ENCODE data around the gene SLC44A5.
"Not testable (repeated sequence)": the region's sequence is repeated elsewhere in the genome, so short reads cannot be mapped to it uniquely, and the experiment has no call there.

Gene SLC44A5

GRCh38 chr1:75354267-75354666 lies 256.6 kb downstream of the SLC44A5 start:
- not testable (repeated sequence) for DNase-seq

DNA sequence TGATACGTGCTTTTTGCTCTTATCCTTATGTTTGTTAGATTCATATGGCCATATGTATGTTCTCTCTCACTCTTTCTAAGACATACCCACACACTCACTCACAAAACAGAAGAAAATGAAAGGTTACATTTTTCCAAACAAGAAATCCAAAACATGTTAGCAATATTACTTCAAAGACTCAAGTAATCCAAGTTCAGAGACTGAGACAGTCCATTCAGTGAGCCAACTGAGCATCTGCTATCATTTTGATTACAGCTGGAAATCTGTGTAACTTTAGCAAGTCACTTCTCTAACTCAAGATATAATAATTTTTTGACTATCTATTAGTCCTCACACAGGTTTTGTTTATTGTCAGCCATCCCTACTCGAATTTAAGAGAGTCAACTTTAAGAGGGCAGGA lies 257.9 kb downstream of the SLC44A5 start:
- no peak for DNase-seq

DNA sequence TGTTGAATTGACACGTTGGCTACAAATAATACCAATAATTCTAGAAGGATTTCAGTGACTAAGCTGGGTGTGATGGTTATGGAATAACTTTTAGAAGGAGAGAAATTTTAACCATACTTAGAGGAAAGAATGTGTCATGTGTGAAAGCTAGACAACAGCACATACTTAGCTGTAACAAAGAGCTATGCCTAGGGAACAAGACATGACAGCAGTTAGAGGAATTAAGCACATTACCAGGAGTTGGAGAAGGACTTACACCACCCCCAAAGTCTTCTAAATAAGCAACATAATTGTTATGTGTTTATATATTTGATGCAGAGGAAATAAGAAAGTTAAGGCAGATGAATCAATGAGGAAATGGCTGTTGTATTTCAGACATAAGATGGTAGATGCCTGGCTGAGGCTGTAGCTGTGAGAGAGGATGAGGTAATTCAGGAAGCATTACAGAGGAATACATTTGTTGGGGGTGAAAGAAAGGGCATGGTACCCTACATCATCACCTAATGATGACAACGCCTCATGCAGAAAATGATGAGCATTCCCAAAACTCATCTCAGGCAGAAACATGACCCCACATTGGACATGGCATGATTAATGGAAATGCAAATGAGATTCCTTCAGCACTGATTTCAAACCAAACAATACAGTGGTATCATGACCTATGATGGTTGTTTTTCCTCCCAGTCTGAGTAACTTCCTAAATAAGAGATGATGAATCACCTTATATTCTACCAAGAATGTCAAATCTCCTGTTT lies 265.2 kb downstream of the SLC44A5 start:
- DNase-seq: no peak

- DNase-seq: no peak
Measured at GRCh38 chr1:75342786-75343185, 268.1 kb downstream of the SLC44A5 start.

DNA sequence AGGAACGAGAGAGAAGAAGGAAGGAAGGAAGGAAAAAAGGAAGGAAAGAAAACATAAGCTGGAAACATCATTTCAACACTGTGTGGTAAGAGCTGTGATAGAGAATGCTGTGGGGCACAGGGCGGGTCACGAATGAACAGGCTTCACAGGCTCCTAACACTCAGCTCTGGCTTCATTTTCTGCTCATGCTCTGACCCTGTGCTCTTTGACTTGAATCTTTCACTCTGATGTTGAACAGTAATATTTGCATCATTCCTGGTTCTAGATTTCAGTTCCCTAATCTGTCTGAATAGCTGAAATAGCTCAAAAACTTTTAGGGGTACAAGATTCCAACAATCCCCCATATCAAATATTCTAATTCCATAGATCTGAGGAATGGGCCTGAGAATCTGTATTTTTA lies 269.4 kb downstream of the SLC44A5 start:
- no peak for DNase-seq

GRCh38 chr1:75338616-75339483 lies 272.1 kb downstream of the SLC44A5 start:
- no peak for DNase-seq

GRCh38 chr1:75334876-75335389 lies 276.0 kb downstream of the SLC44A5 start:
- DNase-seq: no peak

- no peak for DNase-seq
Measured at GRCh38 chr1:75330624-75331023, 280.3 kb downstream of the SLC44A5 start.

DNA sequence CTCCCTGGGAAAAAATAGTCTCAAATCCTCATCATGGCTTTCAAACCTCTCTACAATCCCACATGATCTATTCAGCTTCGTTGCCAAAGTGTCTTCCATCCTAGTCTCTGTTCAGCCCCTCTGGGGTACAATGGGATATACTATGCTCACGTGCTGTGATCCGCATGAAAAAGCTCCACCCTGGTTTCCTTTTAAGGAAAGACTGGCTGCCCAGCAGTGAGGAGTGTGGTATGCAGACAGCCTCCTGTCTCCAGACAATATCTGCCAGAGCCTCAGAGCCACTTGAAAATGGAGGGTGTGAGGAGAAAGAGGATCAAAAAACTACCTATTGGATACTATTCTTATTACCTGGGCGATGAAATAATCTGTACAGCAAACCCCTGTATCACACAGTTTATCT lies 282.2 kb downstream of the SLC44A5 start:
- DNase-seq: no peak

- DNase-seq: no peak
Measured at GRCh38 chr1:75327395-75327794, 283.5 kb downstream of the SLC44A5 start.

DNA sequence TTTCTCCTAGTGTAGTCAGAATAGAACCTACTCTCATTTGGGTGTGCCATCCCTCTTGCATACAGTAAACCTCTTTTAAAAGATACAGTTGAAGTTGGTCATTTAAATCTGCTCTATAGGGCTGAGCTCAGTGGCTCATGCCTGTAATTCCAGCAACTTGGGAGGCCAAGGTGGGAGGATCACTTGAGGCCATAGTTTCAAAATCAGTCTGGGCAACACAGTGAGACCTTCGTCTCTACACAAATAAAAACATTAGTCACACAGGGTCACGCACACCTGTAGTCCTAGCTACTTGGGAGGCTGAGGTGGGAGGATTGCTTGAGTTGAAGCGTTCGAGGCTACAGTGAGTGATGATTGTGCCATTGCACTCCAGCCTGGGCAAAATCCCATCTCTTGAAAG lies 292.9 kb downstream of the SLC44A5 start:
- DNase-seq: no peak

DNA sequence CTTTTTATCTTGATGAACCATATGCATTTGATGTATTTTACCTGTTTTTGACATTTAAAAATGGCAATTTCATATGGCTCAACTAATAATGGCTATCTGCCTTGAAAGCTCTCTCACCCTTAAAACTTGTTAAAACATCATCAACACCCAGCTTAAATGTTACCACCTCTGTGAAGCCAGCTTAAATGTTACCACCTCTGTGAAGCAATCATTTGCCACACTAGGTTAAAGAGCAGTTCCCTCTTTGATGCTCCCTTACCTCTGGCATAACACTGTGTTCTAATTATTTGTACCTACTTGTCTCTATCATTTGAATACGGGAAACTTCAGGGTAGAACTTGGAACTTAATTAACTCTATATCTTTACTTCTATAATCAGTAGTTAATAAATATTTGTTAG lies 294.7 kb downstream of the SLC44A5 start:
- no peak for DNase-seq

DNA sequence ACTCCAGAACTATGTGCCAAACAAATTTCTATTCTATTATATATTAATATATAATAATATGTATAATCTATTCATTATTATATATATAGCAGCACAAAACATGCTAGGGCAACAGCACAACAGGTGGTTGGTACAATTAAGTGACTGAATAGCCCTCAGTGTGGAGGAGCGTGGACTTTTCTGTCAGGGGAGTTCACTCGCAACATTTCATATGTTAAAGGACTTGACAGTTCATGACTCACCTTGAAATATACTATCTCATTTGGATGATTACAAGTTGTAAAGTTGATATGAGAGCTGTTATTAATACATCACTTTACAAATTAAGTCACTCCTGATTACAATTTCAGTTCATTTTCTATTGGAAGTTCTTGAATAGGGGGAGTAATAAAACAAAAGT lies 298.3 kb downstream of the SLC44A5 start:
- no peak for DNase-seq

GRCh38 chr1:75310067-75310466 lies 300.8 kb downstream of the SLC44A5 start:
- no peak for DNase-seq

DNA sequence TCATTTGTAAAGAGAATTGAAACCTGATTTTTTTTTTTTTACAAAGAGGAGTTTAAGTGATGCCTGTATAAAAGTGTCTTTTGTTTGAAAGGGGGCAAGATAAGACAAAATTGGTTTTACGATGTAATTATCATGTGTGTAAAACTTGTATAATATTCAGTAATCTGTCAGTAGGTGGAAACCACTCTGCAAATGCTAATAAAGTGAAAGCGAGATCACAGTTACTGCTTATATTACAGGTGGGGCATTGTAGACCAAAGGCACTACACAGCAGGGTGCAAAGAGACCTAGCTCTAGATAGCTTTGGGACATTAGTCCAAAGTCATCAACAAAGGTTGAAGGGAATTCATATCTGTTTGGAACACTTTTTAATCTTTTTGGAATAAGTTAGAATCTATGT lies 302.5 kb downstream of the SLC44A5 start:
- DNase-seq: no peak

DNA sequence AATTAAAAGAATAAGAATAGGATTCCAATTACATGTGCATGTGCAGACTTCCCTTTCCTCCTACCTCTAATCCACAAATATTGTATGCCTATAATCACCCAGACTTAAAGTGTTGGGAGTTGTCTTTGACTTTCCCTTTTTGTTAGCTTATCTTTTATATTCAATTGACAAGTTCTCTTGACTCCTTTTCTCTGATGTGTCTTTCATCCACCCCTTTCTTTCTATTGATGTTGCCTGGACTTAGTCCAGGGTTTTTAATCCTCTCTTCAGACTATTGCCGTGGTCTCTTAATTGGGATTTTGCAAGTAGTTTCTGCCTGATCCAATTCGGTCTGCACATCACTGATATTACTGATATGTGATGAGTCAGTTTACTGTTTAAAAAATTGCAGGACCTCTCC lies 305.9 kb downstream of the SLC44A5 start:
- no peak for DNase-seq

DNA sequence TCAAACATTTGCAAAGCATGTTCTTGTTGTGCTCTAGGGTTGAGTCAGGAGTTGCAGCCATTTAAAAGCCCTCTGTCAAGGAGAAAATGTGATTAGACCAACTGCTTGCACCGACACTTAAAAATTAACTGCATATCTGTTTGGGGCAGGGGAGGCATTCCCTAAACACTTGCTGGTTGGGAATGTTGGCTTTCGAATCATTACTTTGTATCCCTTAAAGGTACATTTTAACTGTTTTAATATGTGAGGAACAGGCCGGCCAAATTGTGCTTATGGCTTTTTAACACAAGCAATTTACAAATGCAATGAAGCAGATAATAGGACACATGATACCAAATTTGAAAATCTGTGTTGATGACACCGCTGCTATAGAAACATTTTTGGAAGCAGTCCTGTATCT lies 317.6 kb downstream of the SLC44A5 start:
- no peak for DNase-seq

- no peak for DNase-seq
Measured at GRCh38 chr1:75292013-75292412, 318.9 kb downstream of the SLC44A5 start.

GRCh38 chr1:75276385-75276784 lies 334.5 kb downstream of the SLC44A5 start:
- DNase-seq: no peak

DNA sequence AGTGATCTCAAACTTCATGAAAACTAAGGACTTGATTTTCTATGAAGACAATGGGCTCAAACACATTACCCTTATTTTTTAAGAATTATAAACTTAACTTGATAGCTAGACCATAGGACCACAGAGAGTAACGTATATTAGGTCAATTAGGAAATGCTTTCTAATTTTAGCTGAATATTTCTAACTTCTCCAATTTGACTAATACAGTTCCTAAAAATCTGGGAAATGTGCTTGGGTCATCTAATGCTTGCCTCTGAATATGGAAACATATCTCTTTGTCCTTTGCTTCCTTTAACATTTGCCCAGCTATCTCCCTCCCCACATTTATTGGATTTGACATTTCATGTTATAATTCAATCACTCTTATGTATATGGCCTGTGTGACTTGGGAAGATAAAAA lies 335.3 kb downstream of the SLC44A5 start:
- DNase-seq: no peak

DNA sequence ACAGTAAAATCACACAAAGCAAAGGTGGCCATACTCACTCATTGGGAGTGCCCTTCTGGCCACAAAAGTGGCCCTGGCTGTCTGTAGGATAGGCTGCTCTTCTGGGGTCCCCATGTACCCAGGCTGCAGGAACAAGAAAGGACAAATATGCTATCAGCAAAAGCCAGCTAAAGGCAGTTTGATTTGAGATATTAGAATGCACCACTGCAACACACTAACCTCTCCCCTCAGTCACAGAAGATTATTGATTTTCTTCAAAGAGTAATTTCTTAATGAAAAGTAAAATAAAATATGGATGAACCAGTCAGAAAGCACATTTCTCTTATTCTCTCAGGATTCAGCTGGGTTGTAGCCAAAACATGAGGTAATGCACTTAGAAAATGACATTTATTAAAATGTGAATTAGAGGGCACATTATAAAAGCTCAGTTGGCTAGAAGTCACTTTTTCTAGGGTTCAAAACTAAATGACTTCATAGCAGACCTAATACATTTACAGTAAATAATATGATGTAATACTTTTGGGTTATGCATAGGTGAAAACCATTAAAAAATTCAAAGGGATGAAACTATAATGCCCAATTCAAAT lies 335.9 kb downstream of the SLC44A5 start:
- DNase-seq: no peak

- no peak for DNase-seq
Measured at GRCh38 chr1:75273110-75273509, 337.8 kb downstream of the SLC44A5 start.

GRCh38 chr1:75265792-75266191 lies 345.1 kb downstream of the SLC44A5 start:
- peak; percentile 12 for DNase-seq

DNA sequence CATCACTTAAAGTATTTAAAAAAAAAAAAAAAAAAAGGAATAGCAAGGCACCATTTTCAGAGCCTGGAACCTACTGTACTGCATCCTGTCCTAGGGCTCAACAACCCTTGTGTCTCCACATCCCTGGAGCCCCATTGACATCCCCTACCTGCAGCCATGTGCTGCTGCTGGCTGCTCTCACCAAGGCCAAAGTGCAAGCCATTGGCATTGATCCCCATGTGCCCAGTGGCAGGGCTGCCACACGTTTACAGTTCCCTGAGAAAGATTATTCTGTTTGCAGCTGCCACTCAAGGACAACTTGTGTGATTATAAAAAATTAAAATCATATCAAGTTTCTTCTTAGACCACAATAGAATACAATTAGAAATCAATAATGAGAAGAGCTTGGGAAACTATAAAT lies 346.8 kb downstream of the SLC44A5 start:
- DNase-seq: no peak
